H1 (cell line): ENCODE data around the gene IGF2BP3. TPM values are rescaled to one million over a fixed set of nuclear protein-coding genes. Genes with fewer than 3 reads are reported as not detected.

Experiments
- CTCF ChIA-PET: fragments of 300-600 bp; sonication (Branson Sonifier 250); formaldehyde crosslinking; loops from one replicate; lab custom pipeline; 2021; ENCODE audit not compliant: partially characterized antibody; lab: Charles Lee
- POLR2A ChIA-PET: fragments of 300-600 bp; sonication (Branson Sonifier 250); formaldehyde crosslinking; loops from one replicate; lab custom pipeline; 2021; ENCODE audit warnings: inconsistent platforms; ENCODE audit not compliant: partially characterized antibody; lab: Charles Lee
- DNase-seq, 2 experiments: peaks; one replicate each; pipeline versions ENCODE4 v3.0.0 to v3.0.0-alpha.2; 2010 to 2022; ENCODE audit warnings: low spot score in 2 of 2, low read depth in 1 of 2, mixed read lengths in 1 of 2
- FAIRE-seq: peaks from 2 replicates; lab custom pipeline; 2011; peaks lifted over from hg19 to GRCh38; lab: Jason Lieb, UNC
- H2AFZ ChIP-seq: 2 replicates; pipeline ENCODE4 v1.8.1; 2012; ENCODE audit warnings: low read length, inconsistent platforms
- H2AK5ac ChIP-seq: 2 replicates; pipeline ENCODE4 v1.6.1; 2013; ENCODE audit warnings: low read depth, low read length
- H2BK120ac ChIP-seq: replicated peaks from 2 replicates; pipeline ENCODE3; 2013; ENCODE audit warnings: low read depth, low read length, inconsistent platforms
- H2BK12ac ChIP-seq: 2 replicates; pipeline ENCODE4 v1.6.1; 2013; ENCODE audit warnings: low read depth, low read length
- H2BK15ac ChIP-seq: 2 replicates; pipeline ENCODE4 v1.6.1; 2013; ENCODE audit warnings: low read length
- H2BK20ac ChIP-seq: 2 replicates; pipeline ENCODE4 v1.6.1; 2013; ENCODE audit warnings: low read length
- H2BK5ac ChIP-seq: 2 replicates; pipeline ENCODE4 v1.6.1; 2013; ENCODE audit warnings: low read depth, low read length
- H3K14ac ChIP-seq: 2 replicates; pipeline ENCODE4 v1.6.1; 2013; ENCODE audit warnings: inconsistent platforms; ENCODE audit not compliant: insufficient read length
- H3K18ac ChIP-seq: 2 replicates; pipeline ENCODE4 v1.6.1; 2013; ENCODE audit warnings: low read length; ENCODE audit errors: extremely low read depth
- H3K23ac ChIP-seq: 2 replicates; pipeline ENCODE4 v1.6.1; 2013; ENCODE audit warnings: inconsistent platforms; ENCODE audit not compliant: insufficient read length
- H3K23me2 ChIP-seq: 2 replicates; pipeline ENCODE4 v1.6.1; 2013; ENCODE audit warnings: low read depth, low read length
- H3K27ac ChIP-seq: 2 replicates; pipeline ENCODE4 v1.6.1; 2011; ENCODE audit warnings: low read depth, low read length, inconsistent platforms
- H3K27me3 ChIP-seq, 4 experiments: replicated peaks in 1 of 4; 1 replicate in 1 of 4; 2 replicates in 3 of 4; pipeline versions ENCODE4 v1.6.1 to v1.8.1; 2011 to 2013; ENCODE audit warnings: low read length in 3 of 4, mild to moderate bottlenecking in 3 of 4, inconsistent platforms in 2 of 4, mixed read lengths in 2 of 4, moderate library complexity in 1 of 4; ENCODE audit not compliant: control insufficient read depth in 3 of 4, insufficient read depth in 3 of 4; ENCODE audit errors: extremely low read depth in 1 of 4
- H3K36me3 ChIP-seq, 4 experiments: 2 replicates each; pipeline versions ENCODE4 v1.6.1 to v1.8.1; 2011 to 2013; ENCODE audit warnings: mild to moderate bottlenecking in 4 of 4, low read length in 3 of 4, moderate library complexity in 2 of 4, control low read depth in 1 of 4, inconsistent platforms in 1 of 4; ENCODE audit not compliant: insufficient read depth in 4 of 4, control insufficient read depth in 2 of 4
- H3K4ac ChIP-seq: replicated peaks from 2 replicates; pipeline ENCODE3; 2013; ENCODE audit warnings: low read length, low read depth, mixed read lengths, inconsistent platforms; ENCODE audit not compliant: insufficient read length
- H3K4me1 ChIP-seq, 4 experiments: replicated peaks in 1 of 4; 1 replicate in 1 of 4; 2 replicates in 3 of 4; pipeline versions ENCODE4 v1.6.1 to v1.8.1; 2011 to 2013; ENCODE audit warnings: low read length in 3 of 4, inconsistent platforms in 2 of 4, mixed read lengths in 1 of 4; ENCODE audit not compliant: insufficient read depth in 4 of 4, control insufficient read depth in 3 of 4
- H3K4me2 ChIP-seq, 2 experiments: 2 replicates each; pipeline versions ENCODE4 v1.6.1 to v1.8.1; 2011 to 2013; ENCODE audit warnings: low read depth in 2 of 2, low read length in 2 of 2, control low read depth in 1 of 2, inconsistent platforms in 1 of 2, mild to moderate bottlenecking in 1 of 2; ENCODE audit not compliant: insufficient read depth in 1 of 2
- H3K4me3 ChIP-seq, 4 experiments: fragments of 200-600, 300-600 bp in 1 of 4; sonication (generic), shearing (Covaris generic), sonication (Bioruptor Twin) in 1 of 4; 2 replicates each; pipeline versions ENCODE4 v1.5.1 to v1.8.1; 2011 to 2016; ENCODE audit warnings: low read length in 4 of 4, low read depth in 3 of 4, control low read depth in 2 of 4, inconsistent platforms in 2 of 4, mild to moderate bottlenecking in 2 of 4, mixed read lengths in 1 of 4, moderate library complexity in 1 of 4; ENCODE audit not compliant: insufficient read depth in 2 of 4; ENCODE audit errors: extremely low read depth in 1 of 4
- H3K56ac ChIP-seq: replicated peaks from 2 replicates; pipeline ENCODE3; 2013; ENCODE audit warnings: low read depth, mild to moderate bottlenecking, mixed read lengths, low read length, inconsistent platforms; ENCODE audit not compliant: insufficient read length
- H3K79me1 ChIP-seq: 2 replicates; pipeline ENCODE4 v1.6.1; 2013; ENCODE audit warnings: low read depth, low read length, control low read depth
- H3K79me2 ChIP-seq, 2 experiments: 2 replicates each; pipeline versions ENCODE4 v1.6.1 to v1.8.1; 2012 to 2013; ENCODE audit warnings: low read length in 2 of 2, mild to moderate bottlenecking in 2 of 2, inconsistent platforms in 1 of 2; ENCODE audit not compliant: insufficient read depth in 2 of 2, control insufficient read depth in 1 of 2
- H3K9ac ChIP-seq, 4 experiments: replicated peaks in 1 of 4; 1 replicate in 1 of 4; 2 replicates in 3 of 4; pipeline versions ENCODE4 v1.6.1 to v1.8.1; 2011 to 2013; ENCODE audit warnings: low read depth in 3 of 4, low read length in 3 of 4, control low read depth in 2 of 4, mild to moderate bottlenecking in 2 of 4, moderate library complexity in 2 of 4, inconsistent platforms in 1 of 4; ENCODE audit errors: extremely low read depth in 1 of 4
- H3K9me3 ChIP-seq, 2 experiments: 2 replicates each; pipeline versions ENCODE4 v1.6.1 to v1.8.1; 2012 to 2013; ENCODE audit warnings: mild to moderate bottlenecking in 2 of 2, moderate library complexity in 2 of 2, control low read depth in 1 of 2, inconsistent platforms in 1 of 2, low read depth in 1 of 2, low read length in 1 of 2, mixed read lengths in 1 of 2; ENCODE audit not compliant: insufficient read depth in 2 of 2
- H4K20me1 ChIP-seq, 2 experiments: replicated peaks in 1 of 2; 2 replicates each; pipeline versions ENCODE3 to v1.8.1; 2011 to 2013; ENCODE audit warnings: inconsistent platforms in 2 of 2, low read length in 2 of 2, mild to moderate bottlenecking in 1 of 2; ENCODE audit not compliant: insufficient read depth in 2 of 2, control insufficient read depth in 1 of 2
- H4K5ac ChIP-seq: 2 replicates; pipeline ENCODE4 v1.6.1; 2013; ENCODE audit warnings: low read length, low read depth, mixed read lengths, inconsistent platforms; ENCODE audit not compliant: insufficient read length
- H4K8ac ChIP-seq: 2 replicates; pipeline ENCODE4 v1.8.0; 2013; ENCODE audit warnings: mild to moderate bottlenecking, moderate library complexity, low read length, inconsistent platforms; ENCODE audit not compliant: insufficient read depth; ENCODE audit errors: extremely low read depth
- H4K91ac ChIP-seq: replicated peaks from 2 replicates; pipeline ENCODE3; 2013; ENCODE audit warnings: low read length, mixed read lengths, inconsistent platforms; ENCODE audit not compliant: insufficient read length
- TEAD4 ChIP-seq: IDR thresholded peaks from 2 replicates; pipeline ENCODE4 v1.6.1; 2012; ENCODE audit warnings: low read depth, low read length, inconsistent platforms, mixed read lengths
- WGBS, 2 experiments: shearing (Covaris generic) in 1 of 2; methylation state at CpG; one replicate each; pipeline versions ENCODE4 v1.1.6 to v1.1.7; 2013 to 2015; ENCODE audit warnings: low lambda C conversion rate in 2 of 2, mixed read lengths in 2 of 2, inconsistent platforms in 1 of 2, low coverage in 1 of 2, missing lambda C conversion rate in 1 of 2; ENCODE audit not compliant: insufficient replicate concordance in 2 of 2, insufficient coverage in 1 of 2, insufficient read length in 1 of 2; ENCODE audit errors: extremely low coverage in 1 of 2, missing lambda C conversion rate in 1 of 2; 5-methylcytosine and 5-hydroxymethylcytosine counted together
- polyA plus RNA-seq, 7 experiments: library from polyadenylated mRNA; depleted of rRNA in 3 of 7; stranded (reverse) in 5 of 7; unstranded in 2 of 7; fragments of >200 nt in 5 of 7; fragments of 200-250 nt in 2 of 7; gene quantifications; 1 replicate in 5 of 7; 2 replicates in 1 of 7; 4 replicates in 1 of 7; pipeline versions ENCODE4 v1.2.1 to v1.2.3, GENCODE V29; 2011 to 2013; ENCODE audit warnings: missing spikeins in 2 of 7, mixed read lengths in 2 of 7
- total RNA-seq: library from RNA; stranded (reverse); fragmentation: NEBNext Ultra II Directional; extraction: Animal tissue kit (Norgen Biotek cat#: 25700); gene quantifications from 2 replicates; pipeline ENCODE4 v1.2.1, GENCODE V29; 2021

The IGF2BP3 gene
- total and polyA plus RNA-seq, 2 of the 8 experiments (the other 6 are each of a cell fraction or from before 2014, with no cell fraction given) = 66.3 to 193 TPM

- H3K18ac ChIP-seq = no peak overlapping the region
- POLR2A ChIA-PET = interaction anchor here (1.1 kb wide), 1 partner anchor 15 kb away, joined by 4 read pairs; no protein-coding TSS in a partner anchor
These were observed 85.2 kb downstream of the IGF2BP3 start for GRCh38 chr7:23385140-23385539.

More at GRCh38 chr7:23385140-23385539, 85.2 kb downstream of the IGF2BP3 start:
- no peak overlapping the region for H3K4me3 ChIP-seq
- peaks cover 0 to 3% (median 0%) of the 10 kb centered on the region in 4 experiments; a peak in 1 of 7 replicates for H3K4me1 ChIP-seq
- H3K56ac ChIP-seq = no peak overlapping the region
- no peak overlapping the region for H3K4me2 ChIP-seq
- H3K9me3 ChIP-seq = no peaks in the 10 kb centered on the region
- no peak overlapping the region for H2AFZ ChIP-seq
- H3K79me1 ChIP-seq = peaks cover 13% of the 10 kb centered on the region
- H4K20me1 ChIP-seq = peaks cover 17 to 27% of the 10 kb centered on the region in 2 experiments
- no peak overlapping the region for H2BK20ac ChIP-seq
- H4K5ac ChIP-seq = no peak overlapping the region
- no peak overlapping the region for H3K4ac ChIP-seq
- no peak overlapping the region for H2BK12ac ChIP-seq
- H2BK15ac ChIP-seq = no peak overlapping the region
- CTCF ChIA-PET = no interaction called here
- no peak overlapping the region for H3K23ac ChIP-seq
- FAIRE-seq = no peak
- no peak overlapping the region for H3K27ac ChIP-seq
- no peak overlapping the region for H3K14ac ChIP-seq
- no peak overlapping the region for H4K91ac ChIP-seq
- H2AK5ac ChIP-seq = no peak overlapping the region
- no peaks in the 10 kb centered on the region for H3K27me3 ChIP-seq
- no peak overlapping the region for H4K8ac ChIP-seq
- TF ChIP-seq TEAD4 = no peak
- H2BK120ac ChIP-seq = no peak overlapping the region
- peaks cover 3 to 99% of the 10 kb centered on the region in 2 experiments; a peak in 3 of 4 replicates for H3K79me2 ChIP-seq
- no peak overlapping the region for H3K9ac ChIP-seq
- H3K23me2 ChIP-seq = no peaks in the 10 kb centered on the region
- no peak for DNase-seq
- WGBS, 2 experiments = 100% methylated on average over 1 of the region's 1 CpG; no CpG with 5 or more reads in 1 of the 2 experiments
- H2BK5ac ChIP-seq = no peak overlapping the region
- H3K36me3 ChIP-seq = peaks cover 0 to 24% (median 6%) of the 10 kb centered on the region in 4 experiments; a peak in 5 of 8 replicates
